WTC11 (cell line): ENCODE measurements around the gene RBP3.

Source experiments
- FOXJ3 ChIP-seq: sonication (generic); formaldehyde crosslinking; IDR thresholded peaks from 2 replicates; pipeline ENCODE4 v1.9.0; 2021; ENCODE audit warnings: missing genetic modification reagents, mild to moderate bottlenecking, borderline replicate concordance
- PRDM15 ChIP-seq: sonication (generic); formaldehyde crosslinking; IDR thresholded peaks from 2 replicates; pipeline ENCODE4 v1.8.0; 2022; ENCODE audit warnings: missing genetic modification reagents
- RORB ChIP-seq: fragments of 250-450 bp; sonication (Bioruptor Pico); IDR thresholded peaks from 2 replicates; pipeline ENCODE4 v1.9.0; 2021; ENCODE audit warnings: mild to moderate bottlenecking
- USF2 ChIP-seq: sonication (generic); formaldehyde crosslinking; IDR thresholded peaks from 2 replicates; pipeline ENCODE4 v1.8.1; 2023; ENCODE audit warnings: mild to moderate bottlenecking, missing genetic modification reagents, moderate library complexity

- no peak for TF ChIP-seq RORB (CRISPR knock-in tag)
- TF ChIP-seq FOXJ3 (CRISPR knock-in tag), result no peak
- TF ChIP-seq USF2 (CRISPR knock-in tag), result no peak
- no peak for TF ChIP-seq PRDM15
Observed at GRCh38 chr10:47326927-47327330, 21.2 kb upstream of the RBP3 start.
